ENCODE results near the gene LRRC27. TPM values are rescaled to one million over a fixed set of nuclear protein-coding genes. Genes with fewer than 3 reads are reported as not detected.

The LRRC27 gene
- total and polyA plus RNA-seq, 8 donors: 2.5 to 11.1 (median 4.3) TPM

GRCh38 chr10:132356621-132357195 lies 24.7 kb downstream of the LRRC27 start:
- WGBS, 2 donors: 92 to 94% methylated on average over 12 of the region's 12 CpGs
- intact Hi-C loops (cut with DNase I): loop anchor here in 1 of 3 donors (10.0 kb wide), 1 partner anchor 132 kb away; no protein-coding TSS in a partner anchor

GRCh38 chr10:132357286-132358058 lies 25.5 kb downstream of the LRRC27 start:
- TF ChIP-seq CTCF (IDR thresholded peaks at IDR 0.05): no peak
- intact Hi-C loops (cut with DNase I): loop anchor here in 1 of 3 donors (10.0 kb wide), 1 partner anchor 133 kb away; no protein-coding TSS in a partner anchor

More at GRCh38 chr10:132356621-132357195, 24.7 kb downstream of the LRRC27 start:
- H3K9me3 ChIP-seq: no peaks in the 10 kb centered on the region
- ATAC-seq: no peak
- H3K27me3 ChIP-seq: no peaks in the 10 kb centered on the region
- peak in 1 of 6 donors; percentile 23 for DNase-seq
- TF ChIP-seq CTCF (IDR thresholded peaks at IDR 0.05): no peak
- no peak overlapping the region for H3K27ac ChIP-seq
- no peaks in the 10 kb centered on the region for H3K36me3 ChIP-seq
- H3K4me1 ChIP-seq: no peaks in the 10 kb centered on the region
- FAIRE-seq: no peak
- H3K4me3 ChIP-seq: no peak overlapping the region

GRCh38 chr10:132359305-132360040 lies 27.5 kb downstream of the LRRC27 start:
- no peak overlapping the region for H3K4me3 ChIP-seq
- H3K27me3 ChIP-seq: no peaks in the 10 kb centered on the region
- no peaks in the 10 kb centered on the region for H3K36me3 ChIP-seq
- DNase-seq (peak in 1 of 6 donors; percentile 40), ATAC-seq (no peak), FAIRE-seq (no peak)
- no peaks in the 10 kb centered on the region for H3K4me1 ChIP-seq
- H3K27ac ChIP-seq: no peak overlapping the region
- intact Hi-C loops (cut with DNase I): loop anchor here in 1 of 3 donors (10.0 kb wide), 1 partner anchor 135 kb away; no protein-coding TSS in a partner anchor
- 78 to 87% methylated on average over 21 of the region's 21 CpGs for WGBS, 2 donors
- no peaks in the 10 kb centered on the region for H3K9me3 ChIP-seq
- no peak for TF ChIP-seq CTCF (IDR thresholded peaks at IDR 0.05)

More at GRCh38 chr10:132357286-132358058, 25.5 kb downstream of the LRRC27 start:
- peak in 1 of 6 donors; percentile 39 for DNase-seq
- WGBS, 2 donors: 94 to 95% methylated on average over 15 of the region's 15 CpGs
- no peak overlapping the region for H3K4me3 ChIP-seq
- no peaks in the 10 kb centered on the region for H3K4me1 ChIP-seq
- ATAC-seq: no peak
- H3K27ac ChIP-seq: no peak overlapping the region
- H3K9me3 ChIP-seq: no peaks in the 10 kb centered on the region
- no peak for FAIRE-seq
- H3K36me3 ChIP-seq: no peaks in the 10 kb centered on the region
- H3K27me3 ChIP-seq: no peaks in the 10 kb centered on the region

- no peak for FAIRE-seq
- Histone ChIP-seq H3K9me3 (no peaks in the 10 kb centered on the region), H3K36me3 (peaks cover 0 to 6% (median 0%) of the 10 kb centered on the region in 3 donors), H3K27ac (no peak overlapping the region), H3K4me3 (no peak overlapping the region), H3K27me3 (no peaks in the 10 kb centered on the region), H3K4me1 (no peaks in the 10 kb centered on the region)
- 67 to 68% methylated on average over 22 of the region's 22 CpGs for WGBS, 2 donors
- peak in 3 of 6 donors; percentile 30 to 83 (median 76) for DNase-seq
- peak; percentile 25 to 58 (median 38) for TF ChIP-seq CTCF (IDR thresholded peaks at IDR 0.05)
- intact Hi-C loops (cut with DNase I): no loop called here
- peak in 3 of 4 donors; percentile 48 to 79 (median 74) for ATAC-seq
These were observed 28.9 kb downstream of the LRRC27 start for GRCh38 chr10:132360766-132361447.

All from pancreas (tissue), 10 donors.